ENCODE data around the gene CYP4X1.
"Not testable (repeated sequence)": the region's sequence is repeated elsewhere in the genome, so short reads cannot be mapped to it uniquely, and the experiment has no call there.

CYP4X1 gene, protein sequence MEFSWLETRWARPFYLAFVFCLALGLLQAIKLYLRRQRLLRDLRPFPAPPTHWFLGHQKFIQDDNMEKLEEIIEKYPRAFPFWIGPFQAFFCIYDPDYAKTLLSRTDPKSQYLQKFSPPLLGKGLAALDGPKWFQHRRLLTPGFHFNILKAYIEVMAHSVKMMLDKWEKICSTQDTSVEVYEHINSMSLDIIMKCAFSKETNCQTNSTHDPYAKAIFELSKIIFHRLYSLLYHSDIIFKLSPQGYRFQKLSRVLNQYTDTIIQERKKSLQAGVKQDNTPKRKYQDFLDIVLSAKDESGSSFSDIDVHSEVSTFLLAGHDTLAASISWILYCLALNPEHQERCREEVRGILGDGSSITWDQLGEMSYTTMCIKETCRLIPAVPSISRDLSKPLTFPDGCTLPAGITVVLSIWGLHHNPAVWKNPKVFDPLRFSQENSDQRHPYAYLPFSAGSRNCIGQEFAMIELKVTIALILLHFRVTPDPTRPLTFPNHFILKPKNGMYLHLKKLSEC

DNA sequence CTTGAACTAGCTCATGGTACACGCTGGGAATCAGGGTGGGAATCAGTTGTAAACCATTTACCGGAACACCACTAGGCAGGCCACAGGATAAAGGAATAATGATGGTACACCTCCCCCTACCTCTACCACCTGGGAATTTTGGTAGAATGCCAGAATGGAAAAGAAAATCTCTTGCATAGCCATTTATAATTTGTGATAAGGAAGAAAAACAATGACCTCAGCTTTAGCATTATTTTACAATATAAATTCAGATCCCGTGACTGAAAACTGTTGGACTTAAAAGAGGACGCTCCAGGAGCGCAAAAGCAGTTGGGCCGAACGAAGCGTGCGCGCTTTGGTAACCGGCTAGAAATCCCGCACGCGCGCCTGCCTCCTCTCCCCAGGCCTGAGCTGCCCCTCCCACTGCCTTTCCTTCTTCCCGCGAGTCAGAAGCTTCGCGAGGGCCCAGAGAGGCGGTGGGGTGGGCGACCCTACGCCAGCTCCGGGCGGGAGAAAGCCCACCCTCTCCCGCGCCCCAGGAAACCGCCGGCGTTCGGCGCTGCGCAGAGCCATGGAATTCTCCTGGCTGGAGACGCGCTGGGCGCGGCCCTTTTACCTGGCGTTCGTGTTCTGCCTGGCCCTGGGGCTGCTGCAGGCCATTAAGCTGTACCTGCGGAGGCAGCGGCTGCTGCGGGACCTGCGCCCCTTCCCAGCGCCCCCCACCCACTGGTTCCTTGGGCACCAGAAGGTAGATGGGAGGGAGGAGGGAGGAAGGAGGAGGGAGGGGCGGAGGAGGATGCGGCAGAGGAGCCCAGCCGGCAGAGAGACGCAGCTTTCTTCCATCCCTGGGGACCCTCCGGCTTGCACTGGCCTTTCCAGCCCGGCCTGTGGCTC is at the start of gene CYP4X1:
CYP4X1 (plus strand) TSS at position 402 of the 873 bp plus-strand sequence; CDS start at position 551, 149 bp downstream.
- no peak for DNase-seq

DNA sequence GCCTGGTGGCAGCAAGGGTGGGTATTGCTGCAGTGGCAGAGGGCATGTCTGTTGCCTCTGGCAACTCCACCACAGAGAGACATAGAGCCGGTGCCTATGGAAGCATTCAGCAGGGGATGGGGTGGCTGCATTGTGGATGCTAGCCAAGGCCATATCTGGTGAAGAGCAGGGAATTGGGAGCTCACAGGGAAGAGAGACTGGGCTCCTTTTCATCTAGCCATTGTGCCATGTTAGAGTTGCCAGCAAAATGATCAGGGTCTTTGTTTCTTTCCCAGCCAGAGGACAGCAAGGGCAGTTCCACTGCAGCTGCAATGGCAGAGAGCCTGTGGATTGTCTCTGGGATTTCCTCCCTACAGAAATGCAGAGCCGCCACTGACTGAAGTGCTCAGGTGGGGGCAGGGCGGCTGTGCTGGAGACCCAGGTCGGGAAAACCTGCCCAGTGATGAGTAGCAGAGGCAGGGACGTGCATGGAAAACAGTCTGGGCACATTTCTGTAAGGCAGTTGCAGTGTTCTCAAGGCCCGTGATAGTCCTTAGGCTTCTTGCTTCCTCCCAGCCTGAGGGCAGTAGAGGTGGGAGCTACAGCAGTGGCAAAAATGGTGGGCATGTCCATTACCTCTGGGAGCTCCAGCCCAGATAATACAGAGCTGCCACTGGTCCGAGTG is 40.2 kb upstream of the CYP4X1 start:
- DNase-seq, result no peak

DNA sequence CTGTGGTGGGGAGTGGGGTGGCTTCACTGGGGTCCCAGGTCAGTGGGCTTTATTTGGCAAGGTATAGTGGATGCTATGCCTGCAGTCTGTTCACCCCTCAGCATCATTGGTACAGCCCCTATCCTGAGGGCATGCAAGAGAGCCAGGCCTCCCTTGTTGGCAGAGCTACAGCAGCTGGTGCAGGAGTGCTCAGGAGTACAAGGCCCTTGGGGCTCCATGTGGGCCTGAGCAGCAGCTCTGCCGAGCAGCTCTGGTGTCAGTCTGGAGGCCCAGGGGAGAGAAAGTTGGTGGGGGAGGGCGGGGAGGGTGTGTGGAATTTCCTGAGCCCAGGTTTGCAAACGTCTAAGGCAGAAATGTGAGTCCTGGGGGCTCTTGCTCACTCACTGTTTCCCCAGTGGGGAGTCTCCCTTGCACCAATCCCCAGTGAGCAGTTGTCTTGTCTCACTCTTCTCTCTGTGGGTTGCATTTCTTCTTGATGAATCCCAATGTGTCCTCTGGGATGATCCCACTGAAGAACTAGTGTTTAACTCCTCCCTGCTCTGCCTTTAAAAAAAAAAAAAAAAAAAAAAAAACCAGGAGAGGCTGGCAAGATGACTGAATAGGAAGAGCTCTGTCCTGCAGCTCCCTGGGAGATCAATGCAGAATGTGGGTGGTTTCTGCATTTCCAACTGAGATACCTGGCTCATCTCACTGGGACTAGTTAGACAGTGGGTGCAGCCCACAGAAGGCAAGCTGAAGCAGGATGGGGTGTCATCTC is 39.5 kb upstream of the CYP4X1 start:
- DNase-seq, result no peak

DNA sequence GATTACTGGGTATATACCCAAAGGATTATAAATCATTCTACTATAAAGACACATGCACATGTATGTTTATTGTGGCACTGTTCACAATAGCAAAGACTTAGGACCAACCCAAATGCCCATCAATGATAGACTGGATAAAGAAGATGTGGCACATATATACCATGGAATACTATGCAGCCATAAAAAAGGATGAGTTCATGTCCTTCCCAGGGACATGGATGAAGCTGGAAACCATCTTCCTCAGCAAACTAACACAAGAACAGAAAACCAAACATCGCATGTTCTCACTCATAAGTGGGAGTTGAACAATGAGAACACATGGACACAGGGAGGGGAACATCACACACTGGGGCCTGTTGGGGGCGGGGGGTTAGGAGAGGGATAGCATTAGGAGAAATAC is 32.9 kb upstream of the CYP4X1 start:
- not testable (repeated sequence) for DNase-seq

DNA sequence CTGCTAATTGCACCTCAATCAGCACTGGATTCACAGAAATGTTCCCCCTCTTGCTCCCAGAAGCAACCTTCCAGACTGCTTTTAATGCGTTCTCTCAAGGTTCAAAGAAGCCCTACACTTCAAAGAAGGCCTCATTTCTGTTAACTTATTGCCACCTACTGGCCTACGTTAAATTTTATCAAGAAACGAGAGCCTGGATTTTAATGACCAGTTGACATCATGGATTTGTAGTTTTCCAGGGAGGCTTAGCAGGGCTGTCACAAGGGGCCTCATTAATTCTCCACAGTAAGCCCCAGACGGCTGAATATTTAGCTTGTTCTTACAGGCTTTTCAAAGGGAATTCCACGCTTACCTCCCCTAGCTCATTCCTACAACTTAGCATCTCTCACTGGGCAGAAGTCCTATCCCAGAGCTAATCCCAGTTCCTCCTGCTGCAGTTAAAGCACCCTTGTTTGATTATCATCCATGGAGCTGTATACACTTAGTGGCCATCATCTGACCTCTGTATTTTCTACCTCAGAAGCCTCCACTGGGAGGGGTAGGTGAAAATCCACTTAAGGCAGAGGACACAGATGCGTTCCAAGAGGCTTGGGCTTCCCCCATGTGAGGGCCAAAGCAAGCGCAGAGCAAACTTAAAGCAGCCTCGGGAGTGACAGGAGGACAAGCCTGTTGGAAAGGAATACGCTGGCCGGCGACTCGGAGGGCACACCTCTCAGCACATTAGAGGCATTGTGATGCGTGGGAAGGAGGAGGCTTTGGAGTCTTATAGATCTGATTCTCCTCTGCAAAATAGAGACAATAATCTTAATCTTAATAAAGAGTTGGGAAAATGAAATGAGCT is 32.2 kb upstream of the CYP4X1 start:
- no peak for DNase-seq

DNA sequence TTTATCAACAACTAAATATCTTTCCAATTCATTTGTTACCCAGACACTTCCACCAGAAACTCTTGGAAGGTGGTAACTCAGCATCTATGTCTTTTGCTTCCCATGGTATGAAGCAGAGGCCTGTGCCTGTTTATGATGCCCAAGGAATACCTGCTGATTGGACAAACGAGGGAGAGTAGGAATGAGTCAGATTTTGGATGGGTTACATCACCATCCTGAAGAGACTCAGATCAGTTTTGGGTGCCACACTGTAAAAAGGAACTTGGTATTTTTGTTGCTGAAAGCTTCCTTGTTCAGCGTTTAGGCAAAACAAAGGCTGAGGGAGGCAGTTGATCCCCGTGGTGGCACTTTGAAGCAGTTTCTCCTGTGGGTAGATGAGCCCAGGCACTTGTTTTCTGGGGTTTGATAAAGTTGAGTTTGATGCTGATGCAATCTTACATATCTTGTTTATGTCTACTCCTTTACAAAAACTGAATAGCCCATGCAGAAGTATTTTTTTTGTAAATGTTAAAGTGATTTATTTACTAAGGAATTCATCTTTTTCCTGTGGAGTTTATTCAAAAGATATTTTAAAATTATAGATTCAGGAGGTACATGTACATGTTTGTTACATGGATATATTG is 26.7 kb upstream of the CYP4X1 start:
- no peak for DNase-seq

DNA sequence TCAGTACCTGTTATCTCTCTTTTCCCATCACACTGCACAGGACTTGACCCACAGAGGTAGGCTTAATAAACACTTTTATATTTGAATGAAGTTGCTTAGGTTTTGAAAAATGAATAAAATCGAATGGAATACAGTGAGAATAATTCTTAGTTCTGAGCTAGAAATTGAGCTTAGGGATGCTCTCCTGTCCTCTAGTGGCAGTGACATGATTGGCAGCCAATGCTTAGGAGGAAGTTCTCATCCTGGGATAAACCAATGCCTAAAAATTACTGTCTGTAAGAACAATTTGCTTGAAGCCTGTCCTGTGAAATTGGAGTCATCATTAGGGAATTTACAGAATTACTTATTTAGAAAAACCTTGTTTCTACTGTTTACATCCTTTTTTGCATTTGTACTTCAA is 21.3 kb upstream of the CYP4X1 start:
- no peak for DNase-seq

DNA sequence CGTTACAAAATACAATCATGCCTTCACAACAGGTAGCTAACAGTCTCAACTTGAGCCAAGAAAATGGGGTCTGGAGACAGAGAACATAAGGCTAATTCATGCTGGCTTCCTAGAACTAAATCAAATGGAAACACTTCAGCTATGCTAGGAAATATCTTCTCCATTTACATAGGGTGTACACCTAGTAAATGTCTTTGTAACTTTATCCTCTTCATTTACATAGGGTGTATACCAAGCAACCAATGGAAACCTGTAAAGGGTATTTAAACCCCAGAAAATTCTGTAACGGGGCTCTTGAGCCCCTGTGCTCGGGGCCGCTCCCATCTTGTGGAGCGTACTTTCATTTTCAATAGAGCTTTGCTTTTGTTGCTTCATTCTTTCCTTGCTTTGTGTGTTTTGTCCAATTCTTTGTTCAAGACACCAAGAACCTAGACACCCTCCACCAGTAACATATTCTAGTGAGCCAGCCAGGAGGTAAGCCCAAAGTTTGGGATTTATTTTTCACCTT is 19.5 kb upstream of the CYP4X1 start:
- DNase-seq, result no peak

DNA sequence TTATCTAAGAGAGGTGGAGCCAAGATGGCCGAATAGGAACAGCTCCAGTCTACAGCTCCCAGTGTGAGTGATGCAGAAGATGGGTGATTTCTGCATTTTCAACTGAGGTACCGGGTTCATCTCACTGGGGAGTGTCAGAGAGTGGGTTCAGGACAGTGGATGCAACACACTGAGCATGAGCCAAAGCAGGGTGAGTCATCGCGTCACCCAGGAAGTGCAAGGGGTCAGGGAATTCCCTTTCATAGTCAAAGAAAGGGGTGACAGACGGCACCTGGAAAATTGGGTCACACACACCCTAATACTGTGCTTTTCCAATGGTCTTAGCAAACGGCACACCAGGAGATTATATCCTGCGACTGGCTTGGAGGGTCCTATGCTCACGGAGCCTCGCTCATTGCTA is 17.0 kb upstream of the CYP4X1 start:
- not testable (repeated sequence) for DNase-seq

DNA sequence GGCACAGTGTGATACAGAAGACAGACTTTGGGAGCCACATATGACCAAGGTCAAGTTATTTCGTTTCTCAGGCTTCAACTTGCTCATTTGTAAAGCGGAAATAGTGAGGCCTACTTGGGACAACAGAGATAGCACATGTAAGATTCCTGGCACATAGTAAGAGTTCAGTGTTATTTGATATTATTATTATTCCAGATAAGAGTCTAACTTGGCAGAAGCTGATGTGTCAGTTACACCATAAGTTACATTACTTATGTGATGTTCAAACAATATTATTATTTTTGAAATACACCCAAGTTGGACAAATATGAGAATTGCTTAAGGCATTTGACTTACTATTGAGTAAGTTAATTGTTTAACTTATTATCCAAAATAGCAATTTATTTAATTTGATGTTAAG is 10.2 kb upstream of the CYP4X1 start:
- no peak for DNase-seq

DNA sequence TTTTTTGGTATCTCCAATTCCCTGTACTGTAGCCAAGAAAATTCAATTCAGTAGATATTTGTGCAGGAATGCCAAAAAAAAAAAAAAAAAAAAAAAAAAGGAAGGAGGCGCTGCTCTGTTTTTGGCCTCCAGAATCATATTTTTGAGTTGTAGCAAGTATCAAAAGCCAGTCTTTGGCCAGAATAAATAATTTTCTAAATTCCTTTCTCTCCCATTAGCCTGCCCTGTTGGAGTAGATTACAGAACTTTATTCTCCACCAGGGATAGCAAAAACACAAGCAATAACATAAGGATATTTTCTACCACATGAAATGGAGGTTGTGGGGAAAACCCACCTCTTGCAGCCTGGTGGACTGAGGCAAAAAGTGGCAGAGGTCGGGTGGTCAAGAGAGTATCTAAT is 2.4 kb upstream of the CYP4X1 start:
- no peak for DNase-seq

DNA sequence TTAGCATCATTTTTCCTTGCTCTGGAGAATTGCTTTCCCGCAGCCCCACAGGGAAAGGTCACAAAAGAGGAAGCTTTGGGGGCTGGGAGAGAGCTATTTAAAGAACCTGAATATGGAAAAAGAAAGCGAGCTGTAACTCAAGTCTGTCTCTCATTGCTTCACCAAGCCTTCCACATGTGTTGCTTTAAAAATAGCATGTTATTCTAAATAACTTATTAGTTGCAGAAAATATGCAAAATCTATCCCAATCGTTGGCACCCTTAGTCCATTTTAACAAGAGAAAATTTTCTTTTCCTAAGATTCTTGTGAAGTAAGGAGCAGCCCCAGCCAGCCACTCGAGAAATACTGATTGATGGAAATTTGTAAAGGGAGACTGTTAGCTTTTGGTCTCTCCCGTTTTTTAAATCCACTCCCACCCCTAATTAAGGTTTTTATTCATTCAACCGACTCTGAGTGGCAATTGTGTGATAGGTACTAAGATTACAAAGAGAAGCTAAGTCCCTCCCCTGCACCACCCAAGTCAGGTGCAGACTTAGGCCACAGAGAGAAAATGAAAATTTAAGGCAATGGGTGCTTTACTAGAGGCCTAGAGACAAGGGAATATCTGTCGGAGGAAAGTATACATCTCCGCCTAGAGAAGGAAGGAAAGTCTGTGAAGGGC is 802 bp downstream of the CYP4X1 start:
- no peak for DNase-seq

DNA sequence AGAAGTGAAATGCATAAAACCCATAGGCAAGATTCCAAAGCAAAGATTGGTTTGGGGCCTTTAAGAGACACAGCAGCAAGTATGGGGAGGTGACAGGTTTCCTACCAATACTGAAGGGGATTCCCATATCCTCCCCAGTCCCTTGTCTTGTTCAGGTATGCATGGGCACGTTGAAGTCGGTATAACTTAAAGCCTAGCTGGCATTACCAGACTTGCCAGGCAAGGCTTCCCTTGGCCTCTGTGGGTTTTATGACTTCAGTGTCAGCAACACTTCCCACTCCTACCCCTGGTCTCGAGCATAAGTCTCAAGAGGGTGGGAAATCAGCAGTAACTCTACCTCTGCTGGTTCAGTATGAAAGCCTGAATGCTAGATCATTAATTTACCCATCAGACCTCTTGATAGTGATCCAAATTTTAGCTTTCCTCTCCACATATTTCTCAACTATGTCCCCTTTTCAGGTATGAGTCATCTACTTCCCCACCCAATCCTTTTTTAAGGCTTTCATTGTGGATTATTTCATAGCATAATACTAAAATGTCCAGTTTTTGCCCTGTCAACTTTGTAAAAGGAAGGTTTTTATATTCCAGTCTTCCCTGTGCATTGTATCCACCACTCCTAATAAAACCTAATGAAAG is 6.8 kb downstream of the CYP4X1 start:
- no peak for DNase-seq

DNA sequence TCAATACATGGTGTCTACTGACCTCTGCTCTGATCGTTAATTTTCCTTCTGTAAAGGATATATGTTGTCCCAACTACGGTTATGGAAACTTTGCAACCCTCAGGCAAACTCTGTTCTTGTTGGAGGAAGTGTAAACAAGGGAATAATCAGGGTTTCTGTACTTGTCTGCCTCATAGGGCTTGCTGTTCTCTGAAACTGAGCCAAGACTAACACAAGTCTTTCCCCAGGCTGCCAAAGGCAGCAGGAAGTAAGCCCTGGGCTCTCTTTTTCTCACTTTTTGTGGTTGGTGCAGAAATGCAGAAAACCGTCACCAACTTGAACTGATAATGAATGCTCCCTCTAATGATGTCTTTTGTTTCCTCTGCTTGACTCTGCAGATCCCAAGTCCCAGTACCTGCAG is 7.6 kb downstream of the CYP4X1 start:
- no peak for DNase-seq

DNA sequence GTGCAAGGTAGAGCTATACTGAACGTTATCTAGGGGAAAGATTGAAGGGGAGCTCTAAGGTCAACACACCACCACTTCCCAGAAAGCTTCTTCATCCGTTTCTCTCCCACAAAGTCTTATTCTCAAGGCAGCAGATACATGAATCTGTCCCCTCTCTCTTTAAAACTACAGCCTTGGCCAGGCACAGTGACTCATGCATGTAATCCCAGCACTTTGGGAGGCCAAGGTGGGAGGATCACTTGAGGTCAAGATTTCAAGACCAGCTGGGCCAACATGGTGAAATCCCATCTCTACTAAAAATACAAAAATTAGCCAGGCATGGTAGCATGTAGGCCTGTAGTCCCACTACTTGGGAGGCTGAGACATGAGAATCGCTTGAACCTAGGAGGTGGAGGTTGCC is 8.1 kb downstream of the CYP4X1 start:
- DNase-seq, result no peak

DNA sequence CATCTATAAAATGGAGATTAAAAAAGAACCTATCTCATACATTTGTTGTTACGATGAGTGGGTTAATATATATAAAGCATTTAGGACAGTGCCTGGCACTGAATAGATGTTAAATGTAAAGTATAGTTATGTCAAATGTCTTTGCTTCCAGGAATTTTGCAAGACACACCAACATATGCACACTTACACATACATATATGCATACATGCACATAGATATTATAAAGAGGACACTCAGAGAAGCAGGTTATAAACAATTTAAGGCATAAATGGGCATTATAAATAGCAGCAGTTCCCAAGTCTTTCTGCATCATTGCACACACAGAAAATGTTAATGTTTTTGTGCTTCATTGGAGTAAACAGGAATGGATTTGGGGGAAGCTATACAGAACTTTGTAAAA is 13.3 kb downstream of the CYP4X1 start:
- DNase-seq, result no peak

DNA sequence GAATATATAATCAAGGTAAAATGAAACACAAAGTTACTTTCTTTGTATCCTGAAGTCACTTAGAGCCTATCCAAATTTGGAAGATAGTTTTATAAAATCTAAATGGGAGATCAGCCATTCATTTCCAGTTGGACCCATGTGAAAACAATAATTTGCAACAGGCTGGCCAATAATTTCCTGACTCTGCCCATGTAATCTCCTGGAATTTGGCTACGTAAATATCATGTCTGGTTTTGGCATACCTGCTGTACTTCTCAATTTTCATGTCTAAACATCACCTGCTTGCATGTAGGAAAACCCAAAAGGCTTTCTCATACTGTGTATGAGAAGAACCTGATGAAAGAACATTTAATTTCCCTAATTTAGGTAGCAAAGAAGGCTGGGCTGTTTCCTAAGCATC is 35.9 kb downstream of the CYP4X1 start:
- no peak for DNase-seq

DNA sequence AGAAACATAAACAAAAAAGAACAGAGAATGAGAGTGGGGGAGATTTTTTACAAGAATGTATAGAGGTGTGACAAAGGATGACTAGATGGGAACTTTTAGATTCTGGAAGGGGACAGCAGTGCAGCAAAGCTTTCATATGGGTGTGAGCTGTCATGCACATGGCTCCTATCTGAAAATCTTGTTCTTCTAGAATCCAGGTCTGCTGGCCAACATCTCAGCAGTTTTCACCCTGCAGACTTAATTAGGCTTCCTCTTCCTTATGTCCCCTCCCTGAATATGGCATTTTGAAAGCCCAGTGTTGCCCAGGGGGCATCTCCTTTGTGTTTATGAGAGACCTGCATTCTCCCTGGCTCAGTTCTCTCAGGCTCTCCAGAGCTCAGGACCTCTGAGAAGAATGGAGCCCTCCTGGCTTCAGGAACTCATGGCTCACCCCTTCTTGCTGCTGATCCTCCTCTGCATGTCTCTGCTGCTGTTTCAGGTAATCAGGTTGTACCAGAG is 43.7 kb downstream of the CYP4X1 start, which contains the start of gene CYP4Z1:
CYP4Z1 (plus strand) TSS at position 135 of the 498 bp plus-strand sequence; CDS start at position 395, 260 bp downstream.
- DNase-seq, result no peak

DNA sequence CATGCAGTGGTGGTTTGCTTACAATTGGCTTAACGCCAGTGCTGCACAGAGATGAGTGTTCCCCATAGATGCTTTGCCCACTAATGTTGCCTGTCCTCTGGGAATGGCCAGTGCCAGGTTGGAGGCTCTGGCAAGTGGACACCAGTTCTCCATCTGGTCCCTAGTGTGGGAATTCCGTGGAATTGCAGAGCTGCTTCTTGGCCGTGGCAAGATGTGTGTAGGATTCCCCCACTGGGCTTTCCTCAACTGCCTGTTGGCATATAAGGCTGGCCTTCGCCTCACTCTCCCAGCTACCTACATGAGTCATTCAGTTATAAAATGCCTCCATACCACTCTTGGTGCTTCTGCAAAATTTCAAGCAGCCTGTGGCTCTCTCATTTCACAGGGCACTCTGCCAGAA is 45.6 kb downstream of the CYP4X1 start:
- DNase-seq, result not testable (repeated sequence)
